Measurements from ENCODE around the gene COL1A1. TPM values are rescaled to one million over a fixed set of nuclear protein-coding genes. Genes with fewer than 3 reads are reported as not detected.

Gene COL1A1
- total and polyA plus RNA-seq, 4 donors, result 8.3 to 72.5 (median 35.8) TPM

DNA sequence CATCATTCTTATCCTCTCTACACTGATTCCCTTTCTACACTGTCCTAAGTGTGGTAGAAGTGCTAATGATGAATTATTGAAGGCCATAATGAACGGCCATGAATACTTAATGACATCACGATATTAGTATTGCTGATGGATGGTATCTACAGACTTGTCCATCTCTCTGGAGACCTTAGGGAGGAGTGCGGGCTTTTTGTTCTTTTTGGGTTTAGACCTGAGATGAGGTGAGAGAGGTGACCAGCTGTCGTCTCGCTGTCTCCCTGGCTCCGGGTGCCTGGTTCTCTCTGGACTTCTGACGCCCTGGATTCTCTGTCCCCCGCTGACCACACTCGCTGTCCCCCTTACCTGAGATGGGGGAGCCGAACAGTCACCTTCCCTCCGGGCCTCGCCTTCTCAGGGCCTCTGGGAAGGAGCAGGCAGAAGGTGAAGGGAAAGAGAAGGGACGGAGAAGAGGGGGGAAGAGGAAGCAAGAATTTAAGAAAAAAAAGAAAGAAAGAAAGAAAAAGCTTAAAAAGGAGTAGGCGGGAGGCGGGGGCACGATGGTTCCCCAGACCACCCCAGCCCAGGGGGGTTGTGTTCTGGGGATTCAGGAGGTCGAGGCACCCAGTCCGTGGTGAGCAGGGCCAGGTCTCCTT lies 18.5 kb downstream of the COL1A1 start:
- Histone ChIP-seq H3K9ac (ENCODE audit: low read depth in 1 of 2, low read length in 2 of 2) (no peak overlapping the region), H3K27ac (ENCODE audit: low read depth in 1 of 2, low read length in 2 of 2) (no peak overlapping the region), H3K27me3 (ENCODE audit: control insufficient read depth in 4 of 4, insufficient read depth in 4 of 4, low read length in 3 of 4) (no peaks in the 10 kb centered on the region), H3K36me3 (ENCODE audit: control insufficient read depth in 4 of 4, insufficient read depth in 3 of 4, low read depth in 1 of 4, low read length in 3 of 4) (no peaks in the 10 kb centered on the region), H3K4me3 (ENCODE audit: low read depth in 1 of 3, low read length in 3 of 3) (no peak overlapping the region), H3K4me1 (ENCODE audit: control insufficient read depth in 4 of 4, insufficient read depth in 4 of 4, low read length in 3 of 4) (peaks cover 0 to 4% (median 0%) of the 10 kb centered on the region in 4 donors), H3K9me3 (ENCODE audit: control insufficient read depth in 4 of 4, low read length in 3 of 4) (no peaks in the 10 kb centered on the region)
- TF ChIP-seq RXRA (IDR thresholded peaks at IDR 0.05), result no peak
- TF ChIP-seq, protein P1, sequence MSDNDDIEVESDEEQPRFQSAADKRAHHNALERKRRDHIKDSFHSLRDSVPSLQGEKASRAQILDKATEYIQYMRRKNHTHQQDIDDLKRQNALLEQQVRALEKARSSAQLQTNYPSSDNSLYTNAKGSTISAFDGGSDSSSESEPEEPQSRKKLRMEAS (IDR thresholded peaks at IDR 0.05), result no peak
- no peak for TF ChIP-seq HNF4G (IDR thresholded peaks at IDR 0.05)
- no peak for TF ChIP-seq GABPA (IDR thresholded peaks at IDR 0.05 in 1 of 2, conservative IDR thresholded peaks at IDR 0.05 in 1 of 2)
- TF ChIP-seq FOXA2 (IDR thresholded peaks at IDR 0.05), result no peak
- no peak for TF ChIP-seq SP1 (IDR thresholded peaks at IDR 0.05)
- no peak for TF ChIP-seq FOXA1 (IDR thresholded peaks at IDR 0.05)
- TF ChIP-seq EGR1 (IDR thresholded peaks at IDR 0.05; ENCODE audit: low read depth in 2 of 2), result no peak
- no peak for TF ChIP-seq RAD21 (IDR thresholded peaks at IDR 0.05)
- 78% methylated on average over 18 of the region's 18 CpGs for WGBS
- no peak for DNase-seq (ENCODE audit: low spot score)

DNA sequence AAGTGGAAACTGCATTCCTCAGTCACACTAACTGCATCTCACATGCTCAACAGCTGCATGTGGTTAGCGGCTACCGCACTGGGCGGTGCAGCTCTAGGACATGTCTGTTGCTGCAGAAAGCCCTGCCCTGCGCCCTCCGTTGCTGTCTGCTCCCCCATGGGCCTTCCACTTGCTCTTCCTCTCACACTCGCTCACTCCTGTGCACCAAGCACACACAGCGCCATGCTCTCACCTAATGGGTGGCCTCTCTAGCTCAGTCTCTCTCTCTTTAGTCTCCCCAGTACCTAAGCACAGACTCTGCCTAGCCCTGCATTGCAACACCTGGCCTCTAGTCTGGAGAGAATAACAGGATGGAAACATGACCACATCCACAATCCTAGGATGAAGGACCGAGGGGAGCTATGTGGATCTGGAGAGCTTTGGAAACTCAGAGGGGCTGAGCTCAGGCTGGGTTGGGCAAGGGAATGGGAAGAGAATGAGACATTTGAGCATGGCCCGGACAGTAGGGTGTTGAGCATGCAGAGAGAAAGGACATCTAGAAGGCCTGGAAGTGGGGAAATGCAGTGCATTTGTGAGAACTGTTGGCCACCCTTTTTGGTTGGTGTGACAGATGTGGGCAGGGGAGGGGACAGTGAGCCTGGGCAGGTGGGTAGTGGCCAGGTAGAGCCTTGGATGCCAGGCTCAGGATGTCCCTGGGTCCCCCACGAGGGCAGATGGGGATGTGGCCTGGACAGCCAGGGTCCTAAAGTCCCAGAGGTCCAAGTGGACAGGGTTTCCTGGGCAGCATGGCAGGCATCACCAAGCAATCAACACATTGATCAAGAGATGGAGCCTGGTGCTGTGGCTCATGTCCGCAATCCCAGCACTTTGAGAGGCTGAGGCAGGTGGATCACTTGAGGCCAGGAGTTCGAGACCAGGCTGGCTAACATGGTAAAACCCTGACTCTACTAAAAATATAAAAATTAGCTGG lies 19.6 kb downstream of the COL1A1 start:
- H3K27ac ChIP-seq (ENCODE audit: low read depth in 1 of 2, low read length in 2 of 2), result no peak overlapping the region
- H3K4me3 ChIP-seq (ENCODE audit: low read depth in 1 of 3, low read length in 3 of 3), result no peak overlapping the region
- TF ChIP-seq, protein P2, sequence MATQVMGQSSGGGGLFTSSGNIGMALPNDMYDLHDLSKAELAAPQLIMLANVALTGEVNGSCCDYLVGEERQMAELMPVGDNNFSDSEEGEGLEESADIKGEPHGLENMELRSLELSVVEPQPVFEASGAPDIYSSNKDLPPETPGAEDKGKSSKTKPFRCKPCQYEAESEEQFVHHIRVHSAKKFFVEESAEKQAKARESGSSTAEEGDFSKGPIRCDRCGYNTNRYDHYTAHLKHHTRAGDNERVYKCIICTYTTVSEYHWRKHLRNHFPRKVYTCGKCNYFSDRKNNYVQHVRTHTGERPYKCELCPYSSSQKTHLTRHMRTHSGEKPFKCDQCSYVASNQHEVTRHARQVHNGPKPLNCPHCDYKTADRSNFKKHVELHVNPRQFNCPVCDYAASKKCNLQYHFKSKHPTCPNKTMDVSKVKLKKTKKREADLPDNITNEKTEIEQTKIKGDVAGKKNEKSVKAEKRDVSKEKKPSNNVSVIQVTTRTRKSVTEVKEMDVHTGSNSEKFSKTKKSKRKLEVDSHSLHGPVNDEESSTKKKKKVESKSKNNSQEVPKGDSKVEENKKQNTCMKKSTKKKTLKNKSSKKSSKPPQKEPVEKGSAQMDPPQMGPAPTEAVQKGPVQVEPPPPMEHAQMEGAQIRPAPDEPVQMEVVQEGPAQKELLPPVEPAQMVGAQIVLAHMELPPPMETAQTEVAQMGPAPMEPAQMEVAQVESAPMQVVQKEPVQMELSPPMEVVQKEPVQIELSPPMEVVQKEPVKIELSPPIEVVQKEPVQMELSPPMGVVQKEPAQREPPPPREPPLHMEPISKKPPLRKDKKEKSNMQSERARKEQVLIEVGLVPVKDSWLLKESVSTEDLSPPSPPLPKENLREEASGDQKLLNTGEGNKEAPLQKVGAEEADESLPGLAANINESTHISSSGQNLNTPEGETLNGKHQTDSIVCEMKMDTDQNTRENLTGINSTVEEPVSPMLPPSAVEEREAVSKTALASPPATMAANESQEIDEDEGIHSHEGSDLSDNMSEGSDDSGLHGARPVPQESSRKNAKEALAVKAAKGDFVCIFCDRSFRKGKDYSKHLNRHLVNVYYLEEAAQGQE (IDR thresholded peaks at IDR 0.05), result no peak
- TF ChIP-seq HNF4G (IDR thresholded peaks at IDR 0.05), result no peak
- TF ChIP-seq HNF4A (conservative IDR thresholded peaks at IDR 0.05), result no peak
- no peak for TF ChIP-seq EGR1 (IDR thresholded peaks at IDR 0.05; ENCODE audit: low read depth in 2 of 2)
- TF ChIP-seq RXRA (IDR thresholded peaks at IDR 0.05), result no peak
- TF ChIP-seq YY1 (IDR thresholded peaks at IDR 0.05), result no peak
- TF ChIP-seq GABPA (IDR thresholded peaks at IDR 0.05 in 1 of 2, conservative IDR thresholded peaks at IDR 0.05 in 1 of 2), result no peak
- TF ChIP-seq, protein P3, sequence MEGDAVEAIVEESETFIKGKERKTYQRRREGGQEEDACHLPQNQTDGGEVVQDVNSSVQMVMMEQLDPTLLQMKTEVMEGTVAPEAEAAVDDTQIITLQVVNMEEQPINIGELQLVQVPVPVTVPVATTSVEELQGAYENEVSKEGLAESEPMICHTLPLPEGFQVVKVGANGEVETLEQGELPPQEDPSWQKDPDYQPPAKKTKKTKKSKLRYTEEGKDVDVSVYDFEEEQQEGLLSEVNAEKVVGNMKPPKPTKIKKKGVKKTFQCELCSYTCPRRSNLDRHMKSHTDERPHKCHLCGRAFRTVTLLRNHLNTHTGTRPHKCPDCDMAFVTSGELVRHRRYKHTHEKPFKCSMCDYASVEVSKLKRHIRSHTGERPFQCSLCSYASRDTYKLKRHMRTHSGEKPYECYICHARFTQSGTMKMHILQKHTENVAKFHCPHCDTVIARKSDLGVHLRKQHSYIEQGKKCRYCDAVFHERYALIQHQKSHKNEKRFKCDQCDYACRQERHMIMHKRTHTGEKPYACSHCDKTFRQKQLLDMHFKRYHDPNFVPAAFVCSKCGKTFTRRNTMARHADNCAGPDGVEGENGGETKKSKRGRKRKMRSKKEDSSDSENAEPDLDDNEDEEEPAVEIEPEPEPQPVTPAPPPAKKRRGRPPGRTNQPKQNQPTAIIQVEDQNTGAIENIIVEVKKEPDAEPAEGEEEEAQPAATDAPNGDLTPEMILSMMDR (IDR thresholded peaks at IDR 0.05; ENCODE audit: low read depth, low read length, missing input control), result no peak
- TF ChIP-seq JUND (IDR thresholded peaks at IDR 0.05), result no peak
- no peak for TF ChIP-seq RAD21 (IDR thresholded peaks at IDR 0.05)
- TF ChIP-seq SP1 (IDR thresholded peaks at IDR 0.05), result no peak
- no peak for TF ChIP-seq FOXA1 (IDR thresholded peaks at IDR 0.05)
- no peak for TF ChIP-seq NR2F2 (IDR thresholded peaks at IDR 0.05)
- no peak for TF ChIP-seq TAF1 (conservative IDR thresholded peaks at IDR 0.05)
- TF ChIP-seq, protein P1 (IDR thresholded peaks at IDR 0.05), result no peak
- TF ChIP-seq, protein P4, sequence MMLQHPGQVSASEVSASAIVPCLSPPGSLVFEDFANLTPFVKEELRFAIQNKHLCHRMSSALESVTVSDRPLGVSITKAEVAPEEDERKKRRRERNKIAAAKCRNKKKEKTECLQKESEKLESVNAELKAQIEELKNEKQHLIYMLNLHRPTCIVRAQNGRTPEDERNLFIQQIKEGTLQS (IDR thresholded peaks at IDR 0.05), result no peak
- TF ChIP-seq, protein P5, sequence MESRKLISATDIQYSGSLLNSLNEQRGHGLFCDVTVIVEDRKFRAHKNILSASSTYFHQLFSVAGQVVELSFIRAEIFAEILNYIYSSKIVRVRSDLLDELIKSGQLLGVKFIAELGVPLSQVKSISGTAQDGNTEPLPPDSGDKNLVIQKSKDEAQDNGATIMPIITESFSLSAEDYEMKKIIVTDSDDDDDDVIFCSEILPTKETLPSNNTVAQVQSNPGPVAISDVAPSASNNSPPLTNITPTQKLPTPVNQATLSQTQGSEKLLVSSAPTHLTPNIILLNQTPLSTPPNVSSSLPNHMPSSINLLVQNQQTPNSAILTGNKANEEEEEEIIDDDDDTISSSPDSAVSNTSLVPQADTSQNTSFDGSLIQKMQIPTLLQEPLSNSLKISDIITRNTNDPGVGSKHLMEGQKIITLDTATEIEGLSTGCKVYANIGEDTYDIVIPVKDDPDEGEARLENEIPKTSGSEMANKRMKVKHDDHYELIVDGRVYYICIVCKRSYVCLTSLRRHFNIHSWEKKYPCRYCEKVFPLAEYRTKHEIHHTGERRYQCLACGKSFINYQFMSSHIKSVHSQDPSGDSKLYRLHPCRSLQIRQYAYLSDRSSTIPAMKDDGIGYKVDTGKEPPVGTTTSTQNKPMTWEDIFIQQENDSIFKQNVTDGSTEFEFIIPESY (IDR thresholded peaks at IDR 0.05), result no peak
- H3K9ac ChIP-seq (ENCODE audit: low read depth in 1 of 2, low read length in 2 of 2), result no peak overlapping the region
- no peaks in the 10 kb centered on the region for H3K27me3 ChIP-seq (ENCODE audit: control insufficient read depth in 4 of 4, insufficient read depth in 4 of 4, low read length in 3 of 4)
- no peaks in the 10 kb centered on the region for H3K9me3 ChIP-seq (ENCODE audit: control insufficient read depth in 4 of 4, low read length in 3 of 4)
- no peak for DNase-seq (ENCODE audit: low spot score)
- peaks cover 0 to 6% (median 0%) of the 10 kb centered on the region in 4 donors for H3K4me1 ChIP-seq (ENCODE audit: control insufficient read depth in 4 of 4, insufficient read depth in 4 of 4, low read length in 3 of 4)
- H3K36me3 ChIP-seq (ENCODE audit: control insufficient read depth in 4 of 4, insufficient read depth in 3 of 4, low read depth in 1 of 4, low read length in 3 of 4), result no peaks in the 10 kb centered on the region
- WGBS, result 84% methylated on average over 12 of the region's 12 CpGs

All from liver (tissue), 9 donors.